Measurements from ENCODE around the gene HLCS.

HLCS gene

DNA sequence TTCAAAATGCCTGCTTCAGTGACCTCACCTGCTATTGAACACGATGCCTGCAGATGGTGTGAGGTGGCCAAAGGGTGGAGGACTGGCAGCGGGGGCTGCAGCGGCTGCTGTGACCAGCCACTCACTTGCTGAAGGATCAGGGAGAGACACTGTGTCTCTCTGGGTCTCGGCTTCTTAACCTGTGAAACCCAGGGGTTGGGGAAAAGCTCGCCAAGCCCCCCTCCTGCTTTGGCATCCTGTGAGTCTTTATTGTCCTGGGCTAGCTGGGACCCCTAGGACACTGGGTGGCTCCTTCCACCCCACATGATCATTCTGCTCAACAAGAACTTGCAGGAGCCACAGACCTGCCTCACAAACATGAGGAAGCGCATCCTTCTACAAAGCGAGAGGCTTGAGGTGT lies 154.7 kb downstream of the HLCS start:
- no peaks in the 10 kb centered on the region for H3K4me1 ChIP-seq (ENCODE audit: control insufficient read depth, insufficient read depth, low read length)
- WGBS (ENCODE audit: insufficient coverage, insufficient read length), result no CpG with 5 or more reads among the region's 7 CpGs
- H3K27me3 ChIP-seq (ENCODE audit: control insufficient read depth, insufficient read depth, low read length), result no peaks in the 10 kb centered on the region
- H3K9me3 ChIP-seq (ENCODE audit: control insufficient read depth, insufficient read depth, low read length), result no peaks in the 10 kb centered on the region
- no peak for DNase-seq (ENCODE audit: low read depth, low spot score)
- no peak overlapping the region for H3K4me3 ChIP-seq (ENCODE audit: low read length)
- no peak overlapping the region for H3K27ac ChIP-seq (ENCODE audit: low read length)
- no peaks in the 10 kb centered on the region for H3K36me3 ChIP-seq (ENCODE audit: control insufficient read depth, insufficient read depth, low read length)

GRCh38 chr21:36810443-36810842 lies 156.0 kb downstream of the HLCS start:
- no peak for DNase-seq (ENCODE audit: low read depth, low spot score)
- H3K4me1 ChIP-seq (ENCODE audit: control insufficient read depth, insufficient read depth, low read length), result no peaks in the 10 kb centered on the region
- H3K27me3 ChIP-seq (ENCODE audit: control insufficient read depth, insufficient read depth, low read length), result no peaks in the 10 kb centered on the region
- no peaks in the 10 kb centered on the region for H3K36me3 ChIP-seq (ENCODE audit: control insufficient read depth, insufficient read depth, low read length)
- no CpG with 5 or more reads among the region's 2 CpGs for WGBS (ENCODE audit: insufficient coverage, insufficient read length)
- no peaks in the 10 kb centered on the region for H3K9me3 ChIP-seq (ENCODE audit: control insufficient read depth, insufficient read depth, low read length)
- H3K27ac ChIP-seq (ENCODE audit: low read length), result no peak overlapping the region
- H3K4me3 ChIP-seq (ENCODE audit: low read length), result no peak overlapping the region

GRCh38 chr21:36807422-36807928 lies 159.0 kb downstream of the HLCS start:
- H3K27me3 ChIP-seq (ENCODE audit: control insufficient read depth, insufficient read depth, low read length), result no peaks in the 10 kb centered on the region
- WGBS (ENCODE audit: insufficient coverage, insufficient read length), result no CpG with 5 or more reads among the region's 8 CpGs
- no peak overlapping the region for H3K27ac ChIP-seq (ENCODE audit: low read length)
- no peaks in the 10 kb centered on the region for H3K4me1 ChIP-seq (ENCODE audit: control insufficient read depth, insufficient read depth, low read length)
- no peaks in the 10 kb centered on the region for H3K36me3 ChIP-seq (ENCODE audit: control insufficient read depth, insufficient read depth, low read length)
- no peaks in the 10 kb centered on the region for H3K9me3 ChIP-seq (ENCODE audit: control insufficient read depth, insufficient read depth, low read length)
- H3K4me3 ChIP-seq (ENCODE audit: low read length), result no peak overlapping the region
- DNase-seq (ENCODE audit: low read depth, low spot score), result no peak

- Histone ChIP-seq H3K27me3 (ENCODE audit: control insufficient read depth, insufficient read depth, low read length) (no peaks in the 10 kb centered on the region), H3K27ac (ENCODE audit: low read length) (no peak overlapping the region), H3K4me3 (ENCODE audit: low read length) (no peak overlapping the region), H3K9me3 (ENCODE audit: control insufficient read depth, insufficient read depth, low read length) (no peaks in the 10 kb centered on the region), H3K4me1 (ENCODE audit: control insufficient read depth, insufficient read depth, low read length) (no peaks in the 10 kb centered on the region), H3K36me3 (ENCODE audit: control insufficient read depth, insufficient read depth, low read length) (no peaks in the 10 kb centered on the region)
- WGBS (ENCODE audit: insufficient coverage, insufficient read length), result no CpG with 5 or more reads among the region's 4 CpGs
- no peak for DNase-seq (ENCODE audit: low read depth, low spot score)
Measured at GRCh38 chr21:36806103-36806502, 160.4 kb downstream of the HLCS start.

- no peaks in the 10 kb centered on the region for H3K27me3 ChIP-seq (ENCODE audit: control insufficient read depth, insufficient read depth, low read length)
- no peaks in the 10 kb centered on the region for H3K9me3 ChIP-seq (ENCODE audit: control insufficient read depth, insufficient read depth, low read length)
- DNase-seq (ENCODE audit: low read depth, low spot score), result no peak
- WGBS (ENCODE audit: insufficient coverage, insufficient read length), result no CpG with 5 or more reads among the region's 17 CpGs
- no peaks in the 10 kb centered on the region for H3K36me3 ChIP-seq (ENCODE audit: control insufficient read depth, insufficient read depth, low read length)
- H3K4me3 ChIP-seq (ENCODE audit: low read length), result no peak overlapping the region
- H3K27ac ChIP-seq (ENCODE audit: low read length), result no peak overlapping the region
- H3K4me1 ChIP-seq (ENCODE audit: control insufficient read depth, insufficient read depth, low read length), result no peaks in the 10 kb centered on the region
Measured at GRCh38 chr21:36804874-36805611, 161.4 kb downstream of the HLCS start.

DNA sequence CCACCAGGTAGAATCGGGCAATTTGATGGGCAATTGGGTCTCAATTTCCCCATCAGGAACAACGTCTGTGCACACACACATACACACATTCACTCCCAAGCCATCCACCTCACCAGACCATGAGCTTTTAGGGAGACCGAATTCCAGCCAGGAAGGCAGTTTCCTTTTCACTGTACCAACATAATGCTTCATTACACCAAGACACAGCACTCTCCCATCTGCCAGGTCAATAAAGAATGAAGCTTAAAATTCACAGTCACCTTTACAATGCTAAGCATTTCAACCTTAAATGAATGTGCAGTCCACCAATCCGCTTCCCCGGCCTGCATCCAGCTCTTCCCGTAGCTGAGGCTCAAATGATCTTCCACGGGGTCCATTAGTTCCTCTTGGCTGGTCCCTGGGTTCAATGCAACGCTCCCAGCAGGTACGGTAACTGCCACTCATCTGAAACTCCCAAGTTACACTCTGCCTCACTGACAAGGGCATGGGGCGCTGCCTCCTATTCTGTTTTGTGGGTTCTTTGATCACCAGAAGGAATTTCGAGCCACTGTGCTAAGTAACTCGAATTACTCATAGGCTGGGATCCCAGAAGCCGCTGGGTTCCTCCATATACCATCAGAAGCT lies 162.5 kb downstream of the HLCS start:
- no peak overlapping the region for H3K4me3 ChIP-seq (ENCODE audit: low read length)
- no peaks in the 10 kb centered on the region for H3K4me1 ChIP-seq (ENCODE audit: control insufficient read depth, insufficient read depth, low read length)
- H3K27me3 ChIP-seq (ENCODE audit: control insufficient read depth, insufficient read depth, low read length), result no peaks in the 10 kb centered on the region
- no peaks in the 10 kb centered on the region for H3K9me3 ChIP-seq (ENCODE audit: control insufficient read depth, insufficient read depth, low read length)
- H3K36me3 ChIP-seq (ENCODE audit: control insufficient read depth, insufficient read depth, low read length), result no peaks in the 10 kb centered on the region
- no peak overlapping the region for H3K27ac ChIP-seq (ENCODE audit: low read length)
- no CpG with 5 or more reads among the region's 13 CpGs for WGBS (ENCODE audit: insufficient coverage, insufficient read length)
- DNase-seq (ENCODE audit: low read depth, low spot score), result no peak

DNA sequence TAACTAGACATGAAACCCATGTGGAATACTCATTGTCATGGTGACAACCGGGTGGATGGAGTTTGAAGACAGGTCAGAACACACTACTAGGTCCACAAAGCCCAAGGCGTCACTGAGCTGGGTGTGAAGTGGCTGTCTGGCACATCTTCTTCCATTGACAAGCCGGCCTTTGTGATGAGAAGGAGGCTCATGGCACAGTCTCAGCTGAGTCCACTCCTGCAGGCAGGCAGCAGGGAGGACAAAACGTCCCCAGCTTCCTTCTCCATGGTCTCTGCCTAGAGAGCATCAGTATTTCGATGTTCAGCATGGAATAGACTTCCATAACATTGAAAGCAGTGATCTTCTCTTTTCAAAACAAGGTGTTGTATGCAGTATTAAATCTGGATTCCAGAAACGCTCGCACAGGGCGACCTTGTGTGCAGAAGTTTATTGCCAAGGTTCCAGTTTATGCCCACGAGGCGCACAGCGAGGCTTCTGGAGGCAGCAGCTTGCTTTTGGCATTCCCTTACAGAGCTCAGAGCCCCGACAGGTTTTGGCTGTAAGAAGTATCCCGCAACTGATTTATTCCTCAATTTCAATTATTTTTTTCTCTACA lies 163.3 kb downstream of the HLCS start:
- Histone ChIP-seq H3K9me3 (ENCODE audit: control insufficient read depth, insufficient read depth, low read length) (no peaks in the 10 kb centered on the region), H3K4me3 (ENCODE audit: low read length) (no peak overlapping the region), H3K4me1 (ENCODE audit: control insufficient read depth, insufficient read depth, low read length) (no peaks in the 10 kb centered on the region), H3K36me3 (ENCODE audit: control insufficient read depth, insufficient read depth, low read length) (no peaks in the 10 kb centered on the region), H3K27ac (ENCODE audit: low read length) (no peak overlapping the region), H3K27me3 (ENCODE audit: control insufficient read depth, insufficient read depth, low read length) (no peaks in the 10 kb centered on the region)
- no CpG with 5 or more reads among the region's 13 CpGs for WGBS (ENCODE audit: insufficient coverage, insufficient read length)
- no peak for DNase-seq (ENCODE audit: low read depth, low spot score)

GRCh38 chr21:36800734-36801133 lies 165.7 kb downstream of the HLCS start:
- Histone ChIP-seq H3K4me1 (ENCODE audit: control insufficient read depth, insufficient read depth, low read length) (no peaks in the 10 kb centered on the region), H3K9me3 (ENCODE audit: control insufficient read depth, insufficient read depth, low read length) (no peaks in the 10 kb centered on the region), H3K36me3 (ENCODE audit: control insufficient read depth, insufficient read depth, low read length) (no peaks in the 10 kb centered on the region), H3K4me3 (ENCODE audit: low read length) (no peak overlapping the region), H3K27me3 (ENCODE audit: control insufficient read depth, insufficient read depth, low read length) (no peaks in the 10 kb centered on the region), H3K27ac (ENCODE audit: low read length) (no peak overlapping the region)
- DNase-seq (ENCODE audit: low read depth, low spot score), result no peak
- no CpG with 5 or more reads among the region's 4 CpGs for WGBS (ENCODE audit: insufficient coverage, insufficient read length)

DNA sequence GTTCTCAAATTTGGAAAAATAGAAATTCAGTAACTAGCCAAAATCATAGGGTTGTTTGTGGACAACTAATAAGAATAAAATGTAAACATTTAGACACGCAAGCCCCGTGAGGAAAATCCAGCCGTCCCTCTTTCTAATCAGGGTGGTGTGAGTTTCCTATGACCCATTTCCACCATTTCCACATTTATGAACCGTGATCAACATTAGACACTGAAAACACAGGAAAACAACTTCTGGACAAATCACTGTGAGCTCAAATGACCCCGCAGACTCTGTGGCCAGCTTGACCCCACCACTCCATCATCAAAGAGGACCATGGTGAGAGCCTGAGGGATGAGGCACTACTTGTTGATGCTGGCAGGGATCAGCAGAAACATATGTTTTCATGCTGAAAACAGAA lies 166.6 kb downstream of the HLCS start:
- Histone ChIP-seq H3K4me1 (ENCODE audit: control insufficient read depth, insufficient read depth, low read length) (no peaks in the 10 kb centered on the region), H3K36me3 (ENCODE audit: control insufficient read depth, insufficient read depth, low read length) (no peaks in the 10 kb centered on the region), H3K9me3 (ENCODE audit: control insufficient read depth, insufficient read depth, low read length) (no peaks in the 10 kb centered on the region), H3K27me3 (ENCODE audit: control insufficient read depth, insufficient read depth, low read length) (no peaks in the 10 kb centered on the region), H3K4me3 (ENCODE audit: low read length) (no peak overlapping the region), H3K27ac (ENCODE audit: low read length) (no peak overlapping the region)
- no peak for DNase-seq (ENCODE audit: low read depth, low spot score)
- no CpG with 5 or more reads among the region's 5 CpGs for WGBS (ENCODE audit: insufficient coverage, insufficient read length)

DNA sequence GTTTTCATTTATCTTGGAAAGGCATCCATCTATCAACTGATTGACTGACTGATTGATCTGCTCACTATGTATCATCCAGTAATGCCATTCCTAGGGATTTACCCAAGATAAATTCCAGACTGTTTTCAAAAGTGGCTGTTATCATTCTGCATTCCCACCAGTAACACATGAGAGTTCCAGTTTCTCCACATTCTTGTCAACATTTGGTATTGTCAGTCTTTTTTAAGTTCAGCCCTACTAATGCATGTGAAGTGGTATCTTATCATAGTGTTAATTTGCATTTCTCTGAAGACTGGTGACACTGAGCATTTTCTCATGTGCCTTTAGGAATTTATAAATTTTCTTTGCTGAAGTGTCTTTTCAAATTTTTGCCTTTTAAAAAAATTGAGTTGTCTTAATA lies 168.0 kb downstream of the HLCS start:
- no peaks in the 10 kb centered on the region for H3K4me1 ChIP-seq (ENCODE audit: control insufficient read depth, insufficient read depth, low read length)
- no peak overlapping the region for H3K4me3 ChIP-seq (ENCODE audit: low read length)
- H3K36me3 ChIP-seq (ENCODE audit: control insufficient read depth, insufficient read depth, low read length), result no peaks in the 10 kb centered on the region
- no peaks in the 10 kb centered on the region for H3K9me3 ChIP-seq (ENCODE audit: control insufficient read depth, insufficient read depth, low read length)
- no peak overlapping the region for H3K27ac ChIP-seq (ENCODE audit: low read length)
- no peak for DNase-seq (ENCODE audit: low read depth, low spot score)
- H3K27me3 ChIP-seq (ENCODE audit: control insufficient read depth, insufficient read depth, low read length), result no peaks in the 10 kb centered on the region

All from iPS DF 6.9 (cell line).